ENCODE data around the gene ITSN2.

ITSN2 gene

DNA sequence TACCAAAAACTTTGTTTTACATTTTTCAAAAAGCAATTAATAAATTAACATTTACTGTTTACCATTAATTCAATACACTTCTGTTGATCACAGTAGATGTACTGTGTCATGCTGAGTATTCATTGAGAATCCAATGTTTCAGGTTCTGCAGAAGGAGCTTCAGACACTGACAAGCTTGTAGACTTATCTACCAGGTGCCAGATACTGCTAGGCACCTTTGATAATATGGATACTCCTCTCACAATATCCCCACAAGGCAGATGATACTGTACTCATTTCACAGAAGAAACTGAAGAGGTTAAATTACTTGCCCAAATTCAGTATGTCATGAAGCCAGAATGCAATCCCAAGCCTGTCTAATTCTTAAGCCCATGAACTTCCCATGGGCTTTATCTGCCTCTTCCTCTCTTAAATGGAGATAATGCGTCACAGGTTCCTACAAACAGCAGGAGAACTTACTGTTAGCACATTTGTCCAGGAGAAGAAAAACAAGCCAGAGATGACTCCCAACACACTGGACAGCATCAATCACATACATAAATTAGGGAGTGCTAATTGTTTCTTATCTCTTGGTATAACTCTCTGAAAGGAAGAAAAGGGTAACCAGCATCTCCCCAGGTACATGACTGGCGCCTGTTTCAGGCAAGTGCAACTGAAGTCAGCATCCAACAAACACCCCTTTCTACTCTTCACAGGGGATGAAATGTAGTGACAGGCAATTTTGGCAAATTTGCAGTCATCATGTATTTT, 27.4 kb downstream of the ITSN2 start:
- no peak for DNase-seq

DNA sequence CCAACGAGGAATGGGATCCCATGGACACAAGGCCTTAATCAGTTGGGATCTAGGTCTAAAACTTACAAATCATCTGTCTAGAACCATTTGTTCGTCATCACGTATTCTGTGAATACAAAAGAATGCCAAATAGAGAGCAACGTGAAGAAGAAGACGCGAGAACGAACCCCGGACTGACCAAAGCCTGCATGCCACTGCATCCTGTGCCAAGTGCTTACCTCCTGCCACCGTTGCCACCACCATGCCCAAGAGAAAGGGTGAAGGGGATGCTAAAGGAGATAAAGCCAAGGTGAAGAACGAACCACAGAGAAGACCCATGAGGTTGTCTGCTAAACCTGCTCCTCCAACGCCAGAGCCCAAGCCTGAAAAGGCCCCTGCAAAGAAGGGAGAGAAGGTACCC, 30.2 kb downstream of the ITSN2 start:
- no peak for DNase-seq

DNA sequence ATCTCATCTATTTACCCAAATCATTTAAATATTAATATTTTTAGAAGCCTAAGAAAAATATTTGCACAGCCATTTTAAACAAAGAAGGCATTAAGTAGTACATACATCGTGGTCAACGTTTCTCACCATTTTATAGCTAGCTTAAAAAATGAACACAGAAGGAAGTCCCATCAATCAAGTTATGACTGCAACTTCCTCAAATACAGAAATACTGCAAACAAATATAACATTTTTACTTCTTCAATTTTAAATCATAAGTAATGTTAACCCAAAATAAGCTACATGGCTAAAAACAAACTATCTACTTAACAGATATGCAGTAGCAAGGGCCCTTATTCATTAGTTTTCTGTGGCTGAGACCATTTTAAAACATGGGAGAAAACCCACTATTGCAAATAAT, 30.6 kb downstream of the ITSN2 start:
- DNase-seq: no peak

DNA sequence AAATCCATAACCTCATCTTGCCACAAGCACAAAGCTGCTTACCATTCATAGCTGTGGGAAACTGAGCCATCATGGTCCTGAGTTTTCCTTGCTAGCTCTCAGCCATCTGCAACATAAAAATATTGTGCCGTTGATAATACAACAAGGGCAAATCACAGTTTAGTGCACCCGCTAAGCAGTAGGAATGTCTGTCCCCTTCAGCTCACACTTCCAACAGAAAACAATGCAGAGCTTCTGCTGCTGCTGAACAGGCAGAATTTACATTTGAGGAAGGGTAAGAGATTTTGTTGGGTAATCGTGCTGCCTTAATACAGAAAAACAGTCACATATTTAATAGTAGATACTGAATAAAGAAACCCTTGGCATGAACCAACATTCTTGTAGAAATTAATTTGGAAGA, 32.3 kb downstream of the ITSN2 start:
- no peak for DNase-seq

DNA sequence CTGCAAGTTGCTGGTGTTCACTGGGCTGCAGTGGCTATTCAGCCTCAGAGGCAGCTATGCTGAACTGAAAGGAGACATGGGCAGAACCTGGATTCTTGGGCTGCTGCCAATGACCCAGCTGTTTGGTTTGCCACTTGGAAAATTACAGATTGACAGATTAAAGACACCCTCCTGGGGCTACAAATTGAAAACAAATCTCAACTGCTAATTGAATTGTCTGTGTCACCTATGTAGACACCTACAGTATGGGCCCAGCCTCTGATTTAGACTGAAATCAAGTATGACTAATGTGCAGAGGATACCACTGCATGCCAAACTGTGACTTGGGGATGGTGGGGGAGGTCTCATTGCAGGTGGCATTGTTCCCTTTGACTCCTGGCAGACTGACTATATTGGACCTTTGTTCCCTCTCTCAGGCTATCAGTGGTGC, 42.8 kb downstream of the ITSN2 start:
- no peak for DNase-seq

DNA sequence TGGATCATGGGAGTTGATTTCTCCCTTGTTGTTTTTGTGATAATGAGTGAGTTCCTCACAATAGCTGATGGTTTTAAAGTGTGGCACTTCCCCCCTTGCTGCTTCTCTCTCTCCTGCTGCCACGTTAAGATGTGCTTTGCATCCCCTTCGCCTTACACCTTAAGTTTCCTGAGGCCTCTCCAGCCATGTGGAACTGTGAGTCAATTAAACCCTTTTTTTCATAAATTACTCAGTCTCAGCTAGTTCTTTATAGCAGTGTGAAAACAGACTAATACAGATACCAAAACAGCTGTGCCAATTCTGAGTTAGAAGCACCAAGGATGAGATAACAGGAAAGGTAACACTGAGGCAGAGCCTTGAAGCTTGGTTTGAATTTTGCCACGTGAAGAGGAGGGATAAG, 44.7 kb downstream of the ITSN2 start:
- DNase-seq: no peak

DNA sequence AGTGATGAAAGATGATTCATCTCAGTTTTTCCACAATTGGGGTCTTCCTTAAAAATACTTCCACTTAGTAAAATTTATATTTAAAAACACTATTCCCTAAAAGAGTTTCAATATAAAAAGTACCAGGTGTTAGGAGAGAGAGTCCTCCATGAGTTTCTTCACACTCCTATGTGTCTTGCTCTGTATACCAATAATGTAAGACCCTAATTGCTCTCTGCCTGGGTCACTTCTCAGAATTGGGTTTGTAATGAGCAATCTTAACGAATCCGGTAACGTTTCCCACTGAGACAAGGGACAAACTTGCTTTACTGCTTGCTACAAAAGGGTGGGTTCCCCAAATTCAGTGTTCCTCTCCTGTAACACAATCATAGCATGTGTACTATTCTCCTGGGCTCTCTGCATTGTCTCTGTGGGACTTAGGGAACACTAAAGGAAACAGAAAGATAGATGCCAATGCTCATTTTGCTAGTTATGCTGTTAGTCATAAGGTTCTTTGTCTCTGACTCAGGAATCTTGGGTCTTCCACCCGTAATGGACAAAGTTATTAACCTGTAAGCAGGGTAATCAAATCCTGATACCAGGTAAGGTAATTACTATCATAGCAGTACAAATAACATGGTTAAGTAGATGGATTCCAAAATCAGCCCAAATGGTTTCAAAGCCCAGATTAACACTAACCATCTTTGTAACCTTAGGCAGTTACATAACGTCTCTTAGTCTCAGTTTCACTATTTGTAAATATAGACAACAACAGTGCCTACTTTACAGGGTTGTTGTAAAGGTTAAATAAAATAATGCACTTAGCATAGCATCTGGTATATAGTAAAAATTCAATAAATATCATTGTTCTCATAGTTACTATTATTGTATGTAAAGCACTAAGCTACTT, 46.3 kb downstream of the ITSN2 start:
- DNase-seq: no peak

DNA sequence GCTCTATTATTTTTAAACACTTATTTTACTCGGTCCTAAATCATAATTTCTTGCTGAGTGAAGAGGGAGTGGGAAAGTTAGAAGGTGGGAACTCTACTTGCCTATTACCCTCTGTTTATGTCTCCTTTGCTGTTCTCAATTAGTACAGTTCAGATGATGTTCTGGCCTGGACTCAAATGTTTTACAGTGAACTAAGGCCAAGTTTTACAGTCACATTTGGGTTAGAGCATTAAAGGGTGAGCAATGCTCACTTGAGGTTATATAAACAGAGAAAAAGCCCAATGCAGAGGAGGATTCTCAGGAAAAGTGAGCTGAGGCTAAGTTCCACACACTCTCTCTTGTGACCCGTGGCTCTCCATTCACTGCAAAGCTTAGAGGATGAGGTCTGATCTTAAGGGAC, 52.4 kb downstream of the ITSN2 start:
- no peak for DNase-seq

DNA sequence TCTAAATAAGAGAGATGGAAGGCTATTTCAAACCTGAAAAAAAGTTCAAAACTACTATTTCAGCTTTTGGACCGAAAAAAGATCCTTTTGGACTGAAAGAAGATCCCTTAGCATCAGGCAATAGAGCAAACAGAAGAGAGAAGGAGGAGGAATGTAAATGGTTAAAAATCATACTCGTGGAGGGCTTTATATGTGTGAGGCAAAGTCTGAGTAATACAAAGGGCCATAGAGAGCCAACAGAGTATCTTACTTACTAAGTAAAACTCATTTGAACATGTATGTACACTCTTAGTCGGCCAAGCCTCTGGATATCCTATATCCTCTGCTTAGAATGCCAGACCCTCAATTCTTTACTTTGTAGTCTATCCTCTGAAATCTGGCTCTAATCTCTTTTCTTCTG, 55.7 kb downstream of the ITSN2 start:
- no peak for DNase-seq

DNA sequence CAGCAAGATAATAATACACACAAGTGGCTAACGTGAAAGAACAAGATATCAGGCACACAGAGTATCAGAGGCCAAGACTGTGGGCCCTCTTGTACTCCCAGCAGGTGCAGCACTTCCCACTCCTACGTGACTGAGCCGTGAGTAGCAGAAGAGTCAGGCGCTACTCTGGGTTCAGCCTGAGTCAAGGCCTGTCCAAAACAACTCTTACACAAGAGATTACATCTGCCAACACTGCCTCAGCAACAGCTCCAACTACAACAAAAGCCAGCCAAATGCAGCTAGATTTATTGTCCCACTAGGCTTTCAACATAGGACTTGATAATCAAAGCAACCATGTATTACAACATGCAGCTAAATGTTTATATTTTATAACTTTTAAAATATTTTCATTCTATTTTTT, 56.2 kb downstream of the ITSN2 start:
- DNase-seq: no peak

DNA sequence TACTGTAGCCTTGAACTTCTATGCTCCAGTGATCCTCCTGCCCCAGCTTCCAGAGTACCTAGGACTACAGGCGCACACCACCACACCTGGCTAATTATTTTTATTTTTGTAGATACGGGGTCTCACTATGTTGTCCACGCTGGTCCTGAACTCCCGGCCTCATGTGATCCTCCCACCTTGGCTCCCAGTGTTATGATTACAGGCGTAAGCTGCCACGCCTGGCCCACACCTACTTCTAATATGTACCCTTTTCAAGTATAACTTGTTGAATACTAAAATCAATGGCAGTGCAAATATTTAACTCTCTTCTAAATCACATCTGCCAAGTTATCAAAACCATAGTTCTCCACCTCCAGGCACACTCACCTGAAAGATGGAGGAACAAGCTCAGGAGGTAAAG, 58.7 kb downstream of the ITSN2 start:
- no peak for DNase-seq

DNA sequence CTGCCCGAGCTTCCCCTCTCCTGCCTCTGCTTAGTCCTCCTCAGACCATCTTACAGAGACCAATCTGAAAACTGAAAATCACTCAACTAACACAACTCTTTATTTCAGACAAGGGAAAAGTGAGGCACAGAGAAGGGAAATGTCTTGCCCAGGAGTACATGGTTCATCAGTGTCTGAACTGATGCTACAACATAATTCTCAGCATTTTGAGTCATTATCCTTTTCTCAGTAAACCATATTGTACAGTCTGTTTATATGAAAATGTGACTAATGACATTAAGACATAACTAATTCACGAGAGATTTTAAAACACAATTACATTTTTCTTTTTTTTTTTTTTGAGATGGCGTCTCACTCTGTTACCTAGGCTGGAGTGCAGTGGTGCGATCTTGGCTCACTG, 62.7 kb downstream of the ITSN2 start:
- DNase-seq: no peak

DNA sequence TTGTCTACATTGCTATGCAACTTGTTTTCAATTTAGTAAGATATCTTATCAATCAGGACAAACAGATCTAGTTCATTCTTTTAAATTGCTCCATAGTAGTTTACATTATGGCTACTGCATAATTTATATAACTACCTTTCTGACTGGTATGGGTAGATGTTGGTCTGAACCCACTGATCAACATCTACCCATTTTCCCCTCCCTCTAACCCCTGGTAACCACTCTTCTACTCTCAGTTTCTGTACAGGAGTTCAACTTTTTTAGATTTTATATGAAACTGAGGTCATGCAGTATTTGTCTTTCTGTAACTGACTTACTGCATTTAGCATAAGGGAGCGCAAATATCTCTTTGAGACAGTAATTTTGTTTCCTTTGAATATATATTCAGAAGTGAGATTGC, 73.2 kb downstream of the ITSN2 start:
- no peak for DNase-seq

DNA sequence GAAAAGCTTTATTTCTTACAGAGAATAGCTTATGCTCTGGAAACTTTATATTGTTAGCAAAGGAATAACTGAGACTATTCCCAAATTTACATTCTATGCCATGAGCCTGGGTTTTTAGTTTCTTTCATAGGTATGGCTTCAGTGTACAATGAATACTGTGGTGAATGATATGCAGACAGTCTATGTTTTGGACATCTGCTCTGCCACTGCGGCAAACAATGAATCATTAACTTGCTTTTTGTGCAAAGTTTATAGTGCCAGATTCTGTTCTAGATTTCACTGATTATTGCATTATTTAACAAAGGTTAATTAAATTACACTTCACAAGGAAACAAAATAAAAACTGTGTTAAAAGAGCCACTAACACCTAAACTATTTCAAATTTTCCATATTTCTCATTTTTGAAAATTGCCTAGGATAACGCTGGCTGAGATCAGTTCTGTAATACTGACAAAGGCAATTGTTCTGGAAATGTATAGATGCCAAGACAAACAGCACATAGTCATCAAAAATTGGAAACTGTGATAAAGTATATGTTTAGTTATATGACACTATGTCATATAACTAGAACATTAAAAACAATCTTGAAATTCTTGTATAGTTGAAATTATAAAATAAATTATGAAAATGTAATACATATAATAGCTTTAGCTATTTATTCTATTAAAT, 74.7 kb downstream of the ITSN2 start:
- no peak for DNase-seq

DNA sequence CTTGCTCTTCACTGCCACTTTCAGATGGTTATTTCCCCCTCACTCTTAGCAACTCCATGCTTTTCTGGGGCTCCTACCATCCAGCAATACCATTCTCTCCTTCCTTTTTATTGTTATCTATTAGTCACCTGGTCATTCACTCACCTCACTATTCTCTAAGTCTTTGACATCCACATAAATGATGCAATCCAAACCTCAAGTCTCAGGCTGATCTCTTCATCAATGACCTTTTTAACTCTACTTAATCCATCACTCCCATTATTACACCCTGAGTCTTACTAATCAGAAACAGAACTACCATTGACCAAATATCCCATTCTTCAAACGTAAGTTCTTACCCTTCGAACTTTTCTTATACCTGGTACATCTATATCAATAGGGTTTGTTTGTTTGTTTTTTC, 79.7 kb downstream of the ITSN2 start:
- DNase-seq: no peak

DNA sequence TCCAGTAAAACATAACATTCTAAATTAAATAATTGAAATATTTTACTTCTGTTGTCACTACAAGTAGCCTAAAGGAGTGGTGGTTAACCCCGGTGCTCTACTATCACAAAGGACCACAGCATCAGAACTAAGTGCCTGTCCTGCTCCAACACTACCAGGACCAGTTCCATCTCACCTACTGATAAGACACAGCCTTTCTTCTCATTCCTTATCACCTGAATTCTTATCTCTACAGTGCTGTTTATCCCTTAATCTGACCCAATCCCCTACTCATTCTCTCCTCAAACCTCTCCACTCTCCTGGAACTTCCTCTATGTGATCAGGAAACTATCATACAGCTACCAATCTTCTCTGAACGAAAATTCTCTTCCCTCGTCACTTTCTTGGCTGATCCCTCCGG, 80.2 kb downstream of the ITSN2 start:
- DNase-seq: no peak

DNA sequence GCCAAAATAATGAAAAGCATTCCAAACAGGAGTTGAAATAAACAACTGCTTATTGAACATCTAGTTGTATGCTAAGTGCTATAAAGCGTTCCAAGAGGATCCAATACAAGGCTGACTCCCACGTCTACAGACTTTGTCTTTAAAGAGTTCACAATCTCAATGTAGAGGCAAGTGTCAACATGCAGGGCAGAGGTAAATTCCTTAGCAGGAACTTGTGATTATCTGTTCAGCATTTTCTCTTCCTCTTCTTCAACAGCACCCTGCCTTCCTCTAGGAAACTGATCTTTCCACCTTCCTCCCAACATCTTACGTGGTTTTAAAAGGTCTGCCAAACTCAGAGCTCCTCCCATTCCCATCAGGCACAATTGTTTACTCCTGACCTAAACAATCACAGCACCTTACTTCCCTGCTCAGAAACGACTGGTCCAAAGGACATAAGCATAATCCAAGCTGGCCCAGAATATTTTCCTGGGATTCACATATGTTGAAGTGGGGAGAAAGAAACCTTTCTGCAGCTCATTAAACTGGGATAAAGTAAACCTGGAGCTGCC, 83.9 kb downstream of the ITSN2 start:
- no peak for DNase-seq

DNA sequence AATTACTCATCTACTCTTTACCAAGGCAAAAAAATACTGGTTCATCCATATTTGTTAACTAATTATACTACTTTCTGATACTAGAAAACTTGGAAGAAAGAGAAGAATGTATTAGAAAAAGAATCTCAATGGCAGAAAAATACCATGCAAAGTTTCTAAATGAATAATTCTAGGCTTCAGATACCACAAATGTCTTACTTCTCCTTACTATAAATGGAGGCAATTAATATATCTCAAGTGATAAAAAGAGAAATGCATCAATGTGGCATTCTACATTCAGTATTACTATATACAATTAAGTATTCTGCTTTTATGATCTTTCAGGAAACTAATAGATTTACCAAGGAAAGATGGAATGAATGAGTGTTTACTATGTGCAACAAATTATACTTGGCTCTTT, 85.5 kb downstream of the ITSN2 start:
- no peak for DNase-seq

DNA sequence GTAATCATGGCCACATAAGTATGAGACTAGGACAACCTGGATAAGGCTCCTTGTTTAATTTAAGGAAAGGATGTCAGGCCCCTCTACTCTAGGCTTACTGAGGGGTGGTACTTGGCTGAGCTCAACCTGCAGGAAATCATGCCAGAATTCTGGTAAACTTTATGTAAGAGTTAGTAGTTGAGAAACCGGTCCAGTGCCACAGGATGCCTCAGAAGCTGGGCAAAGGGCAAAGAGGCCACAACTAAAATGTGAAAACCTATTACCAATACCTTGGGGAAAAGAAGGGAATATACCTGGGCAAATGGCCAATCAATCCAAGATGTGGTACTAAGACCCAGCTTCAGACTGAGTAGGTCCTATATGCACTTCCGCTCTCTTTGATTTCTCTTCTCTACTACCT, 86.7 kb downstream of the ITSN2 start:
- no peak for DNase-seq

DNA sequence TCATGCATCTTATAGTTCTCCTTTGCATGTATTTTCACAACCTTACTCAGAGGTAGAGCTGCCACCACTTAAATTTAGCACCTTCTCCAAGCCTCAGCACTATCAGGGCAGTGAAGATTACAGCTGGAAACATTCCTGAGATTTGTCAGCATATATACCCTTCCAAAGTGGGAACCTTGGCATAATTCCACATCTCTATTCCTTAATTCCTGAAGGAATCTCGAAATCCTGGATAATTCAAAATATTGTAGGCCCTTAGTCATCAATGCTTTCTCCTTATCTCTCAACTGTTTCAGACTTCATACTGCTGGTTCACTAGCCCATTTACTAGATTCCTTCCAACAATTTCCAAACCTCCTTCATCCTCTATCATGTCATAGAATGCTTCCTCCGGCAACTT, 87.4 kb downstream of the ITSN2 start:
- DNase-seq: no peak

DNA sequence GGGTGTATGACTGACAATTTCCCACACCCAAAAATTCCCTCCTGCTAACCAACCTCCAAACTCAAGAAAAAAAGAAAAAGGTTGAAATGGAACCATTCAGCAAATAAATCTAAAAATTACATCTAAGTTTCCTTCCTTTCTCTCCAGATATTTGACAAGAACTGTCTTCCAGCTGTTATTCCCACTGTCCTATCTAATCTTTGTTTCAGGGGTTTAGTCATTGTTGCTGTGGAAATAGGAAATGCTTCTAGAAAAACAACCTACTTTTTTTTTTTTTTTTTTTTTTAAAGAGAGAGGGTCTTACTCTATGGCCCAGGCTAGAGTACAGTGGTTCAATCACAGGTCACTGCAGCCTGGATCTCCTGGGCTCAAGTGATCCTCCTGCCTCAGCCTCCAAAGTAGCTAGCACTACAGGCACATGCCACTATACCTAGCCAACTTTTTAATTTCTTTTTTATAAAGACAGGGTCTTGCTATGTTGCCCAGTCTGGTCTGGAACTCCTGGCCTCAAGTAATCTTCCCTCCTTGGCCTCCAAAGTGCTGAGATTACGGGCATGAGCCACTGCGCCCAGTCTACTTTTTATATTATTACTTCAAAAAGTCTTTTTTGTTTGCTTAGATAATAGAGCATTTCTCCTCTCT, 88.1 kb downstream of the ITSN2 start:
- no peak for DNase-seq

DNA sequence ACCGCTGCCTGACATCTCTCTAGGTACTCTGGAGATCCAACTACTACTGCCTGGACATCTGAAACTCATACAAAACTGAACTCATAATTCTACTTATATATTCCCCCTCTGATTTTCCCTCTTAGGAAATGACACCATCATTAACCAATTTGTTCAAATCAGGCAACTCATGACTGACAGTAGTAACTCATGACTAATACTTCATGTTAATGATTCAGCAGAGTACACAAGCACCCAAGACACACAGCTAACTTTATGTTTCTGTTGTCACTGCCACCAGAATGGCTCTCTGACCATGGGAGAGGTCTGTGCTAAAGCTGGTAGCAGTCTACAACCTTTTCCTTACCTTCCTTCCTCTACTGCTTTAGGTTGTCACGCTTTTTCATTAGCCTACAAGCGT, 91.1 kb downstream of the ITSN2 start:
- DNase-seq: no peak

DNA sequence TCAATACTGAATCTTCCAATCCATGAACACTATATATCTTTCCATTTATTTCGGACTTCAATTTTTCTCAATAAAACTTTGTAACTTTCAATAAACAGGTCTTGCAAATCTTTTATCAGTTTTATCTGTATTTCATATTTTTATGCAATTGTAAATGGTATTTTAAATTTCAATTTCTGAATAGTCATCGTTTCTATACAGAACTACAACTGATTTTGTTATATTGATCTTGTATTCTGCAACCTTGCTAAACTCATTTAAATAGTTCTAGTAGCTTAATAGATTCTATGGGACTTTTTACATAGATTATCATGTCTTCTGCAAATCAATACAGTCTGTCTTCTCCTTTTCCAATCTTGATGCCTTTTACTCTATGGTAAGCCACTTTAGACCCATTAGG, 95.1 kb downstream of the ITSN2 start:
- DNase-seq: no peak
